Activated T-helper 17 cell treated with anti-CD3 and anti-CD28 coated beads, Interleukin-2, amount 50 U/mL, for 72 hours (primary cell): Measurements from ENCODE around the gene ATXN1L. TPM values are rescaled to one million over a fixed set of nuclear protein-coding genes. Genes with fewer than 3 reads are reported as not detected.
A peak's percentile ranks its signal among the peaks of the same experiment; 100 is the strongest.
"Not testable (repeated sequence)": the region's sequence is repeated elsewhere in the genome, so short reads cannot be mapped to it uniquely, and the experiment has no call there.

Source experiments
- ATAC-seq: fragments of 150-1000 bp; cut with Tn5 transposase; replicated peaks from 2 replicates; pipeline ENCODE4 v1.10.0; 2021; ENCODE audit warnings: mild to moderate bottlenecking, moderate library complexity
- H3K27ac Mint-ChIP-seq: one replicate; pipeline ENCODE4 v1.8.0; 2022; ENCODE audit warnings: mixed read lengths
- H3K27me3 Mint-ChIP-seq: one replicate; pipeline ENCODE4 v1.8.0; 2022; ENCODE audit warnings: mixed read lengths
- H3K36me3 Mint-ChIP-seq: one replicate; pipeline ENCODE4 v1.8.0; 2022; ENCODE audit warnings: low read depth, mild to moderate bottlenecking, mixed read lengths
- H3K4me1 Mint-ChIP-seq: one replicate; pipeline ENCODE4 v1.8.0; 2022; ENCODE audit warnings: mixed read lengths
- H3K4me3 Mint-ChIP-seq: one replicate; pipeline ENCODE4 v1.8.0; 2022; ENCODE audit warnings: mild to moderate bottlenecking, mixed read lengths
- H3K9me3 Mint-ChIP-seq: one replicate; pipeline ENCODE4 v1.8.0; 2022; ENCODE audit warnings: mixed read lengths
- total RNA-seq, 2 donors: library from RNA; stranded (reverse); gene quantifications; one replicate each; pipeline ENCODE4 v1.2.3, GENCODE V29; 2022

Gene ATXN1L
- total RNA-seq, 2 donors from 2014 or later, result 18.2 to 27.3 TPM

DNA sequence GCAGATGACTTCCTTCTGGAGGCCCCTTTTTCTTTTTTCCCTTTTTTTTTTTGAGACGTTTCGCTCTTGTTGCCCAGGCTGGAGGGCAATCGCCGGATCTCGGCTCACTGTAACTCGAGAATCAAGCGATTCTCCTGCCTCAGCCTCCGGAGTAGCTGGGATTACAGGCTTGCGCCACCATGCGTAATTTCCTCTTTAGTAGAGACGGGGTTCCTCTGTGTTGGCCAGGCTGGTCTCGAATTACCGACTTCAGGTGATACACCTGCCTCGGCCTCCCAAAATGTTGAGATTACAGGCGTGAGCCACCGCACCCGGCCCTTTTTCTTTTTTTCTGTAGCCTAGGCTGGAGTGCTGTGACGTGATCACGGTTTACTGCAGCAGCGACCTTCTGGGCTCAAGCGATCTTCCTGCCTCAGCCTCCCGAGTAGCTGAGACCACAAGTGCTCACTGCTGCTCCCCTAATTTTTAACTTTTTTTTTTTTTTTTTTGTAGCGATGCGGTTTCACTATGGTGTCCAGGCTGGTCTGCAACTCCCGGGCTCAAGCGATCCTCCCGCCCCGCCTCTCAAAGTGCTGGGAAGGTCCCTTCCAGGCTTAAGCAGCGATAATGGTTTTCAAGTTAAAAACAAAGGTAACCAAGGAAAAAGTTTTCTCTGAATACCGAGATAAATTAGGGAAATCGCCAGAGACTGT, 48.6 kb downstream of the ATXN1L start:
- Mint-ChIP-seq H3K9me3 (no peaks in the 10 kb centered on the region), H3K27ac (peak overlapping the region; percentile 96), H3K4me1 (peaks cover 4% of the 10 kb centered on the region), H3K36me3 (peaks cover 44% of the 10 kb centered on the region), H3K27me3 (no peaks in the 10 kb centered on the region), H3K4me3 (peak overlapping the region; percentile 92)
- peak; percentile 9 for ATAC-seq

DNA sequence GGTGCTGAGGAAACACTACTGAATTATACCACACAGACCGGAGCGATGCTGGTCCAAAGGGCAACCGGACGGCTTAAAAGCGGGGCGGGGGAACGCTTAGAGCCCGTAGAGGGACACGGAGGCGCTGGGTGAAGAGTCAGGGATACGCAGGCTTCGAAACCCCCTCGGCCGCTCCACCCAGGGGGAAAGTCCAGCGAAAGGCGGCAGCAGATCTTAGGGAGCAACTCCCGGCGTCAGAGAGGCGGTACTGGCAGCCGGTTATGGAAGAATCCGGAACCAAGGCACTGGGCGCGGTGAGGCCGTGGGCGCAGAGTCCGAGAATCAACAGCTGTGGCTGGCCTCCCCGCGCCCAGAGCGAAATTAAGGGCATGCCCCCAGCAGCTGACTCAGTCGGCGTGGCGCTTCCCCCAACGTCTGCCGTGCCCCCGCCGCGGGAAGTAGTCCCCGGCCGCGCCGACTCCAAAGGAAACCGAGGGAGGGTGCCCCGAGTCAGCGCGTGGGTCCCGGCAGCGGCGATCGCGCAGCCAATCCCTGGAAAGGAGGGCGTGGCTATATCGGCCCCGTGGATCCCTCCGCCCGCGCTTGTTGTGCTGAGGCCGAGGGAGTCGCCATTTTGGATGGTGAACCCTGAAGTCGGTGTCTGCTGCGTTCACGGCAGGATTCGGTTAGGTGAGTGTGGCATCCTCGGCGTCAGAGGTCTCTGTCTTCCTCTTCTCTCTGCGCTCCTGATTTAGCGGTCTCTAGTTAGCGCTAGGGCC, 49.3 kb downstream of the ATXN1L start, which contains the start of gene IST1:
Gene IST1 (plus strand): TSS at position 611 of the 758 bp plus-strand sequence. CDS start 20,110 bp downstream, outside the sequence.
- H3K9me3 Mint-ChIP-seq, result no peaks in the 10 kb centered on the region
- peak; percentile 93 for ATAC-seq
- peak within 1 kb of the TSS; percentile 96 for H3K27ac Mint-ChIP-seq
- peak within 1 kb of the TSS; percentile 92 for H3K4me3 Mint-ChIP-seq
- H3K27me3 Mint-ChIP-seq, result no peaks in the 10 kb centered on the region
- H3K4me1 Mint-ChIP-seq, result peaks cover 5% of the 10 kb centered on the region
- peaks cover 46% of the 10 kb centered on the region for H3K36me3 Mint-ChIP-seq

DNA sequence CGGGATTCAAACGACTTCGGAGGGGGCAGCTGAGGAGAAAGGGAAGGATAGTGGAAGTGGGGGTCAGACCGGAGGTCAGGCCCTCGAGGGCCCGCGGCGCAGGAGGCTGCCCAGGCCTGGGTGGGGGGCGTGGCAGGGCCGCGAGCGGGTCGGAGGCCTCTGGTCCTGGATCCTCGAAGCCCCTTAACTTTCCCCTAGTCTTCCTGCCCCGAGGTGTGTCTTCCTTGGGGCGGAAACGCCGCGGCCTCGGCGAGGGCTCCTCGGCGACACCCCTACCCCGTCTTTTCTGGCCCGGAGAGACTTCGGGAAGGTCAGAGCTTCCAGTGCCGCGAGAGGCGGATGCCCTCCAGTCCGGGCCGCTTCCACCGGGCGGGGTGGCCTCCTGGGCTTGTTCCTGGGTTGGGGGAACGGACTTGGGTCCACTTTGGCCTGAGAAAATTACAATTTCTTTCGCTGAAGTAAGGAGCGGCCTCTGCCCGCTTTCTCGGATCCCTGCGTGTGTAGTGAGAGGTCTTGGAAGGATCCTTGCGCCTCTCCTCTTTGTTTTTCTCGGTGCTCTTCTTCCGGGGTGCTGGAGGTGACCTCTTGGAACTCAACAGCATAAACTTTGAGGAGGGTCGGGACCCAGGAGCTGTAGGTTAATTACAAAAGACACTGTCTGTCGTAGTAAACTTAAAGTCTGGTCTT, 50.0 kb downstream of the ATXN1L start:
- Mint-ChIP-seq H3K9me3 (no peaks in the 10 kb centered on the region), H3K4me3 (peak overlapping the region; percentile 92), H3K27me3 (no peaks in the 10 kb centered on the region), H3K36me3 (peaks cover 51% of the 10 kb centered on the region), H3K27ac (peak overlapping the region; percentile 96), H3K4me1 (peaks cover 10% of the 10 kb centered on the region)
- ATAC-seq, result peak; percentile 32

GRCh38 chr16:71896764-71897368, 51.1 kb downstream of the ATXN1L start:
- Mint-ChIP-seq H3K27me3 (no peaks in the 10 kb centered on the region), H3K9me3 (no peaks in the 10 kb centered on the region), H3K4me3 (peak overlapping the region; percentile 92), H3K4me1 (peaks cover 16% of the 10 kb centered on the region), H3K36me3 (peaks cover 58% of the 10 kb centered on the region), H3K27ac (peak overlapping the region; percentile 96)
- ATAC-seq, result no peak

- H3K27ac Mint-ChIP-seq, result no peak overlapping the region
- H3K4me1 Mint-ChIP-seq, result peaks cover 31% of the 10 kb centered on the region
- ATAC-seq, result no peak
- peaks cover 77% of the 10 kb centered on the region for H3K36me3 Mint-ChIP-seq
- no peaks in the 10 kb centered on the region for H3K27me3 Mint-ChIP-seq
- H3K4me3 Mint-ChIP-seq, result peak overlapping the region; percentile 92
- H3K9me3 Mint-ChIP-seq, result no peaks in the 10 kb centered on the region
These were observed 53.4 kb downstream of the ATXN1L start for GRCh38 chr16:71899171-71899570.

- ATAC-seq, result no peak
- no peaks in the 10 kb centered on the region for H3K27me3 Mint-ChIP-seq
- H3K4me1 Mint-ChIP-seq, result peaks cover 33% of the 10 kb centered on the region
- H3K4me3 Mint-ChIP-seq, result peak overlapping the region; percentile 32
- no peaks in the 10 kb centered on the region for H3K9me3 Mint-ChIP-seq
- no peak overlapping the region for H3K27ac Mint-ChIP-seq
- peaks cover 74% of the 10 kb centered on the region for H3K36me3 Mint-ChIP-seq
These were observed 57.0 kb downstream of the ATXN1L start for GRCh38 chr16:71902656-71903365.

- Mint-ChIP-seq H3K9me3 (no peaks in the 10 kb centered on the region), H3K4me3 (peak overlapping the region; percentile 12), H3K27me3 (no peaks in the 10 kb centered on the region), H3K4me1 (peaks cover 36% of the 10 kb centered on the region), H3K27ac (no peak overlapping the region), H3K36me3 (peaks cover 74% of the 10 kb centered on the region)
- ATAC-seq, result no peak
These were observed 57.8 kb downstream of the ATXN1L start for GRCh38 chr16:71903608-71904007.

- H3K9me3 Mint-ChIP-seq, result no peaks in the 10 kb centered on the region
- no peak for ATAC-seq
- peaks cover 41% of the 10 kb centered on the region for H3K4me1 Mint-ChIP-seq
- H3K27me3 Mint-ChIP-seq, result no peaks in the 10 kb centered on the region
- peaks cover 75% of the 10 kb centered on the region for H3K36me3 Mint-ChIP-seq
- no peak overlapping the region for H3K27ac Mint-ChIP-seq
- H3K4me3 Mint-ChIP-seq, result peak overlapping the region; percentile 12
These were observed 58.5 kb downstream of the ATXN1L start for GRCh38 chr16:71904239-71904638.

DNA sequence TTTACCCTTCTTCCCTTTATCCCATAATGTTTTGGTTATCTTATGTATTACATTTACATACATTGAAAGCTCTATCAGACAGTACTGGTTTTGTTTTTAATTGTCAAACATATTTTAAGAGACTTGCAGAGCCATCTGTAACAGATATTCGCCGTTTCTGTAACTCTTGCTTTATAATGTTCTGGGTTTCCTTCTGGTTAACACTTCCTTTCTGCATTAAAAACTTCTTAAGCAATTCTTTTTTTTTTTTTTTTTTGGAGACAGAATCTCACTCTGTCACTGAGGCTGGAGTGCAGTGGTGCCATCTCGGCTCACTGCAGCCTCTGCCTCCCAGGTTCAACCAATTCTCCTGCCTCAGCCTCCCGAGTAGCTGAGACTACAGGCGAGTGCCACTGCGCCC, 60.0 kb downstream of the ATXN1L start:
- not testable (repeated sequence) for ATAC-seq
- peaks cover 43% of the 10 kb centered on the region for H3K4me1 Mint-ChIP-seq

More for the DNA sequence above, 60.0 kb downstream of the ATXN1L start:
- not testable (repeated sequence) for H3K27me3 Mint-ChIP-seq, H3K9me3 Mint-ChIP-seq
- Mint-ChIP-seq H3K36me3 (peaks cover 78% of the 10 kb centered on the region), H3K27ac (peak overlapping the region; percentile 31), H3K4me3 (peak overlapping the region; percentile 47)

Other genes with a start within 250 kb of the ATXN1L start
- not detected for gene MARVELD3, start 219.8 kb upstream of the ATXN1L start, total RNA-seq
- 1 to 10 TPM; 8.7 to 9.4 TPM for gene PHLPP2, start 121.3 kb upstream of the ATXN1L start, total RNA-seq
- 10 to 100 TPM; 81.7 to 88.7 TPM for gene AP1G1, start 37.1 kb upstream of the ATXN1L start, total RNA-seq
- 10 to 100 TPM in 1 of 2 donors, 1 to 10 TPM in 1; 6.3 to 12.2 TPM for gene ZNF821, start 38.2 kb downstream of the ATXN1L start, total RNA-seq
- gene IST1, start 49.6 kb downstream of the ATXN1L start, total RNA-seq, result 100 to 1,000 TPM; 159 to 217 TPM
- gene PKD1L3, start 154.4 kb downstream of the ATXN1L start, total RNA-seq, result under 1 TPM; 0.05 to 0.09 TPM
- 10 to 100 TPM; 14.9 to 22.1 TPM for gene DHODH, start 162.8 kb downstream of the ATXN1L start, total RNA-seq
- not detected for gene HP, start 208.5 kb downstream of the ATXN1L start, total RNA-seq
- gene HPR, start 217.2 kb downstream of the ATXN1L start, total RNA-seq, result not detected
- gene TXNL4B, start 247.6 kb downstream of the ATXN1L start, total RNA-seq, result 10 to 100 TPM; 17.9 to 18.9 TPM
- gene DHX38, start 247.9 kb downstream of the ATXN1L start, total RNA-seq, result 10 to 100 TPM; 96.7 to 99.2 TPM